Mononuclear cell (primary cell): ENCODE data around the gene ACAP1. TPM values are rescaled to one million over a fixed set of nuclear protein-coding genes. Genes with fewer than 3 reads are reported as not detected.

Source experiments
- H3K27me3 ChIP-seq: 2 replicates; pipeline ENCODE4 v1.6.0; 2011; ENCODE audit warnings: low read length, control low read depth; ENCODE audit not compliant: insufficient read depth
- H3K4me1 ChIP-seq: 2 replicates; pipeline ENCODE4 v1.5.1; 2011; ENCODE audit warnings: mild to moderate bottlenecking, low read length, control low read depth; ENCODE audit not compliant: insufficient read depth
- H3K4me3 ChIP-seq: 2 replicates; pipeline ENCODE4 v1.5.1; 2011; ENCODE audit warnings: mild to moderate bottlenecking, low read length, moderate library complexity
- H3K9me3 ChIP-seq: 2 replicates; pipeline ENCODE4 v1.5.1; 2011; ENCODE audit warnings: low read depth, mild to moderate bottlenecking, control low read depth, low read length
- total RNA-seq: library from RNA; depleted of rRNA; stranded (reverse); fragments of >200 nt; gene quantifications from one replicate; pipeline ENCODE4 v1.2.3, GENCODE V29; 2012

The ACAP1 gene
- total RNA-seq, 1 donor = 107 TPM

DNA sequence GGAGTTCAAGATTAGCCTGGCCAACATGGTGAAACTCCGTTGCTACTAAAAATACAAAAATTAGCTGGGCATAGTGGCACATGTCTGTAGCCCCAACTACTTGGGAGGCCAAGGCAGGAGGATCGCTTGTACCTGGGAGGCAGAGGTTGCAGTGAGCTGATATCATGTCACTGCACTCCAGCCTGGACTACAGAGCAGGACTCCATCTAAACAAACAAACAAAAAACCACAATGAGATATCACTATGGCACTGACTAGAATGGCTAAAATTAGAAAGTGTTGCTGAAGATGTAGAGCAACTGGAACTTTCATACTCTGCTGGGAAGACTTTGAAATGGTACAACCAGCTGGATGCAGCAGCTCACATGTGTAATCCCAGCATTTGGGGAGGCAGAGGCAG lies 38.0 kb downstream of the ACAP1 start:
- H3K4me1 ChIP-seq = no peaks in the 10 kb centered on the region
- H3K9me3 ChIP-seq = no peaks in the 10 kb centered on the region
- H3K4me3 ChIP-seq = no peak overlapping the region
- H3K27me3 ChIP-seq = peaks cover 4% of the 10 kb centered on the region

GRCh38 chr17:7379134-7379533 lies 42.8 kb downstream of the ACAP1 start:
- Histone ChIP-seq H3K9me3 (no peaks in the 10 kb centered on the region), H3K4me1 (peaks cover 8% of the 10 kb centered on the region), H3K4me3 (no peak overlapping the region), H3K27me3 (peaks cover 38% of the 10 kb centered on the region)

DNA sequence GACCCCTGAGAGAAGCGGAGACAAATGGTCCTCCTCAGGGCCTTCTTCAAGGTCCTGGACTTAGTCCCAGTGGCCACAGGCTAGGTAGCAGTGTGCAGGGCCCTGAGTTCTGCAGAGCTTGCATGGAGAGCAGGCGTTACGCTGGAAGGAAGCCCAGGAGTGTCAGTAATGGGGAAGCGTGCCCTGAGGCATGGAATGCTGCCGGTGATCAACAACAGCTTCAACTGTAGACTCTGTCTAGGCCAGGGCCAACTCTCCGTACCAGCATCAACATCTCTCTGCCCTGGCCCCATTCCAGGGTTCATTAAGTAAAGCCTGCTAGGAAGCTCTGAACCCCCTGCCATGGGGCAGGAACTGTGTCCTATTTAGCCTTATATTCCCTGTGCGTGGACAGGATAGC lies 44.0 kb downstream of the ACAP1 start:
- H3K4me3 ChIP-seq = no peak overlapping the region
- peaks cover 38% of the 10 kb centered on the region for H3K27me3 ChIP-seq
- no peaks in the 10 kb centered on the region for H3K9me3 ChIP-seq
- H3K4me1 ChIP-seq = peaks cover 15% of the 10 kb centered on the region

GRCh38 chr17:7380855-7381683 lies 44.7 kb downstream of the ACAP1 start, which contains the start of gene TNK1:
TNK1 (plus strand) TSS chr17:7381089; CDS start chr17:7382927, 1,838 bp downstream.
- Histone ChIP-seq H3K4me1 (peaks cover 15% of the 10 kb centered on the region), H3K27me3 (peaks cover 38% of the 10 kb centered on the region), H3K4me3 (no peak within 1 kb of the TSS), H3K9me3 (no peaks in the 10 kb centered on the region)

DNA sequence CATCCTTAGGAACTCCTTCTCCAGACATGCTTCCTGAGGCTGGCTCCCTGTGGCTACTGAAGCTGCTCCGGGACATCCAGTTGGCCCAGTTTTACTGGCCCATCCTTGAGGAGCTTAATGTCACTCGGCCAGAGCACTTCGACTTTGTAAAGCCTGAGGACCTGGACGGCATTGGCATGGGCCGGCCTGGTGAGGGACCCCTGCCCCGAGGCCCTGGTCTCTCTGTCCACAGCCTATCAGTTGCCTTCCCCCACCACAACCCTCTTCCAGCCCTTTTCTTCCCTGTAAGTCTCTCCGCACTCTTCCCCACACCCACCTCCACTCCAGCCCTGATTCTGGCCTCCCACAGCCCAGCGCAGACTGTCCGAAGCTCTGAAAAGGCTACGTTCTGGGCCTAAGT lies 46.6 kb downstream of the ACAP1 start:
- Histone ChIP-seq H3K27me3 (peaks cover 38% of the 10 kb centered on the region), H3K4me1 (peaks cover 15% of the 10 kb centered on the region), H3K4me3 (no peak overlapping the region), H3K9me3 (no peaks in the 10 kb centered on the region)

DNA sequence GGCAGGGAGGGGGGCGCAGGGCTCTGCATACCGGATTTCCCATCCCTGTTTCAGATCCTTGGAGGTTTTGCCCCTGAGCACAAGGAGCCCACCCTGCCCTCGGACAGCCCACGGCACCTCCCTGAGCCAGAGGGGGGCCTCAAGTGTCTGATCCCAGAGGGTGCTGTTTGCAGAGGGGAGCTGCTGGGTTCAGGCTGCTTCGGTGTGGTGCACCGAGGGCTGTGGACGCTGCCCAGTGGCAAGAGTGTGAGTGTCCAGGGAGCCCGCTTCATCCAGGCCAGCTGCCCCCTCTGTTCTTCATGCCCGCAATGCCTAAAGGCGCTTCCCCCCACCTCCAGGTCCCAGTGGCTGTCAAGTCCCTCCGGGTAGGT lies 47.0 kb downstream of the ACAP1 start:
- Histone ChIP-seq H3K27me3 (peaks cover 38% of the 10 kb centered on the region), H3K4me1 (peaks cover 15% of the 10 kb centered on the region), H3K9me3 (no peaks in the 10 kb centered on the region), H3K4me3 (no peak overlapping the region)

DNA sequence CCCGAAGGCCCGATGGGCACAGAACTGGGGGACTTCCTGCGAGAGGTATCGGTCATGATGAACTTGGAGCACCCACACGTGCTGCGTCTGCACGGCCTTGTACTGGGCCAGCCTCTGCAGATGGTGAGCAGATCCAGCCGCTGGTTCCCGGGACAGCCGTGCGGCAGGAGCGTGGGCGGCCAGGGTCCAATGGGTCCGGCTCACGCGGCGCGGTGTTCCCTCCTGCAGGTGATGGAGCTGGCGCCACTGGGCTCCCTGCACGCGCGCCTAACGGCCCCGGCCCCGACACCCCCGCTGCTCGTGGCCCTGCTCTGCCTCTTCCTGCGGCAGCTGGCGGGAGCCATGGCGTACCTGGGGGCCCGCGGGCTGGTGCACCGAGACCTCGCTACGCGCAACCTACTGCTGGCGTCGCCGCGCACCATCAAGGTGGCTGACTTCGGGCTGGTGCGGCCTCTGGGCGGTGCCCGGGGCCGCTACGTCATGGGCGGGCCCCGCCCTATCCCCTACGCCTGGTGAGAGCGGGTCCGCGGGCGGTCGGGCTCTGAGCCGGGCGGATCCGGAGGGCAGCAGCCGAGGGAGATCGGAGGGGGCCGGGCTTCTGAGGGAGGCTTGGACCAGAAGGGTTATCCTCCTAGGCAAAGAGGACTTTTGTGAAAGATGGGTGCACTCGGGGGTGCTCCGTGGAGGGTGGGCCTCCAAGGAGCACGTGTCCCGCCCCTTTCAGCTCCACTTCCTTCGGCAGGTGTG lies 47.6 kb downstream of the ACAP1 start:
- no peaks in the 10 kb centered on the region for H3K9me3 ChIP-seq
- H3K4me1 ChIP-seq = peaks cover 15% of the 10 kb centered on the region
- peaks cover 38% of the 10 kb centered on the region for H3K27me3 ChIP-seq
- H3K4me3 ChIP-seq = peak overlapping the region; percentile 39

- H3K4me1 ChIP-seq = peaks cover 15% of the 10 kb centered on the region
- H3K9me3 ChIP-seq = no peaks in the 10 kb centered on the region
- peak overlapping the region; percentile 39 for H3K4me3 ChIP-seq
- peaks cover 32% of the 10 kb centered on the region for H3K27me3 ChIP-seq
Observed at GRCh38 chr17:7384489-7385081, 48.3 kb downstream of the ACAP1 start.

DNA sequence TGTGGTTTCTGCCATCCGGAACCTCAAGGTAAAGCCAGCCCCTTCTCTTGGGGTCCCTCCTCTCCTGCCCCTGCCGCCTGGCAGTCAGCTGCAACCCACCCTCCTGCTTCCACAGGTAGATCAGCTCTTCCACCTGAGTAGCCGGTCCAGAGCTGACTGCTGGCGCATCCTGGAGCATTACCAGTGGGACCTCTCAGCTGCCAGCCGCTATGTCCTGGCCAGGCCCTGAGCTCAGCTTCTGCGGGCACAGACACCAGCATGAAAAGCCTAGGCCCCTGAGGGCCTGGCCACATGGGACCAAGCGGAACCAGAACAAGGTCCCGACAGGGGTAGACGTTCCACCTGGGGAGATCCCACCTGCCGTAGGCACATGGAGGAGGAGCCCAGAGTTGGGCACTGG lies 52.5 kb downstream of the ACAP1 start:
- no peaks in the 10 kb centered on the region for H3K27me3 ChIP-seq
- peaks cover 26% of the 10 kb centered on the region for H3K4me1 ChIP-seq
- no peaks in the 10 kb centered on the region for H3K9me3 ChIP-seq
- H3K4me3 ChIP-seq = no peak overlapping the region

GRCh38 chr17:7389924-7390910 lies 53.9 kb downstream of the ACAP1 start:
- H3K9me3 ChIP-seq = no peaks in the 10 kb centered on the region
- H3K4me1 ChIP-seq = peaks cover 23% of the 10 kb centered on the region
- H3K4me3 ChIP-seq = no peak overlapping the region
- H3K27me3 ChIP-seq = no peaks in the 10 kb centered on the region

- no peaks in the 10 kb centered on the region for H3K9me3 ChIP-seq
- H3K4me1 ChIP-seq = peaks cover 24% of the 10 kb centered on the region
- no peaks in the 10 kb centered on the region for H3K27me3 ChIP-seq
- H3K4me3 ChIP-seq = no peak overlapping the region
Observed at GRCh38 chr17:7391307-7391706, 55.0 kb downstream of the ACAP1 start.

GRCh38 chr17:7392696-7393612 lies 56.6 kb downstream of the ACAP1 start:
- peaks cover 24% of the 10 kb centered on the region for H3K4me1 ChIP-seq
- H3K4me3 ChIP-seq = peak overlapping the region; percentile 70
- no peaks in the 10 kb centered on the region for H3K27me3 ChIP-seq
- H3K9me3 ChIP-seq = no peaks in the 10 kb centered on the region

- no peaks in the 10 kb centered on the region for H3K9me3 ChIP-seq
- H3K4me1 ChIP-seq = peaks cover 24% of the 10 kb centered on the region
- H3K27me3 ChIP-seq = no peaks in the 10 kb centered on the region
- H3K4me3 ChIP-seq = peak overlapping the region; percentile 70
Observed at GRCh38 chr17:7393613-7394451, 57.5 kb downstream of the ACAP1 start.
